Measurements from ENCODE around the gene DDX24.

GRCh38 chr14:94001501-94002396, 79.3 kb downstream of the DDX24 start:
- TF ChIP-seq POLR2A (IDR thresholded peaks at IDR 0.05) (no peak), CTCF (IDR thresholded peaks at IDR 0.05) (peak; percentile 89 to 99 (median 92))

Measured in body of pancreas (tissue), 4 donors.